A673 (cell line): Measurements from ENCODE around the gene A3GALT2.

ENCODE experiments used
- EZH2 ChIP-seq: fragments of 200-600 bp; sonication (generic); IDR thresholded peaks from 2 replicates; pipeline ENCODE4 v1.6.1; 2017; ENCODE audit warnings: borderline replicate concordance, low read depth, mild to moderate bottlenecking, mixed read lengths, antibody characterized with exemption, low read length; ENCODE audit not compliant: poor library complexity, severe bottlenecking
- TF ChIP-seq, protein P1 (sequence below): fragments of 300-800, 200-600 bp; sonication (generic); conservative IDR thresholded peaks from 2 replicates; pipeline ENCODE4 v1.5.1; 2017; ENCODE audit warnings: low read depth, mild to moderate bottlenecking, antibody characterized with exemption, low read length, moderate library complexity, mixed read lengths

DNA sequence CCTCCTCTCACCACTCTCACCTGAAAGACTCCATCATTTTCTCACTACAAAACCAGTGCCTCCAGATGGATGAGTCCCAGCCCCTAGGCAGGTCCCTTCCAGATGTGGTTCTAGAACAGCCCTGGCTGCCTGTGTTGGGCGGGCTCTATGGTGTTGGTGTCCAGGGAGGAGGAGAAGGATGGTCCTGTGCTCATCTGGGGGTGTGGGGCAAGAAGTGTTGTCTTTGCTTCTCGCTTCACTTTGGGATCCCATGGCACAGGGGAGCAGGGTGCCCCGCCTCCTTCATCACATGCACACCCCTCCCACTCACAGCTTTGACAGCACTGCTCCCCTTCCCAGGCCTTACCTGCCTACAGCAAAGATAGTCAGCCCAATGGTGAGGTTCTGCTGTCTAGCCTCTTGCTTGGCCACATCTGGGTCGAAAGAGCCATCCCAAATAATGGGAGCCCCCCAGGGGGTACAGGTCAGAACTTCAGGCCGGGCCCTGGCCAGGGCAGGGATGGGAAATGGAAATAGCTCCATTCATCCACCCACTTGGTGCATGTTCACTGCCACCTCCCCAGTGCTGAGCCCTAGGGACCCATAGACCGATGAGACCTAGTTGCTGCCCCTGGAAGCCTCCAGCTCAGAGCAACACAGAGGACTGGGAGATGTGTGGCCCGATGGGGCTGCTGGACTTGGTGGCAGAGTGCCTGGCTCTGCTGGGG is 9.0 kb downstream of the A3GALT2 start:
- TF ChIP-seq, protein P1, sequence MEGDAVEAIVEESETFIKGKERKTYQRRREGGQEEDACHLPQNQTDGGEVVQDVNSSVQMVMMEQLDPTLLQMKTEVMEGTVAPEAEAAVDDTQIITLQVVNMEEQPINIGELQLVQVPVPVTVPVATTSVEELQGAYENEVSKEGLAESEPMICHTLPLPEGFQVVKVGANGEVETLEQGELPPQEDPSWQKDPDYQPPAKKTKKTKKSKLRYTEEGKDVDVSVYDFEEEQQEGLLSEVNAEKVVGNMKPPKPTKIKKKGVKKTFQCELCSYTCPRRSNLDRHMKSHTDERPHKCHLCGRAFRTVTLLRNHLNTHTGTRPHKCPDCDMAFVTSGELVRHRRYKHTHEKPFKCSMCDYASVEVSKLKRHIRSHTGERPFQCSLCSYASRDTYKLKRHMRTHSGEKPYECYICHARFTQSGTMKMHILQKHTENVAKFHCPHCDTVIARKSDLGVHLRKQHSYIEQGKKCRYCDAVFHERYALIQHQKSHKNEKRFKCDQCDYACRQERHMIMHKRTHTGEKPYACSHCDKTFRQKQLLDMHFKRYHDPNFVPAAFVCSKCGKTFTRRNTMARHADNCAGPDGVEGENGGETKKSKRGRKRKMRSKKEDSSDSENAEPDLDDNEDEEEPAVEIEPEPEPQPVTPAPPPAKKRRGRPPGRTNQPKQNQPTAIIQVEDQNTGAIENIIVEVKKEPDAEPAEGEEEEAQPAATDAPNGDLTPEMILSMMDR: no peak
- no peak for TF ChIP-seq EZH2
